OCI-LY1 (cell line): ENCODE data around the gene LIF.

ENCODE experiments used
- H2AFZ ChIP-seq: fragments of 200-600 bp; sonication (generic), shearing (Covaris generic); 2 replicates; pipeline ENCODE4 v1.6.0; 2014; ENCODE audit warnings: antibody characterized with exemption, mild to moderate bottlenecking, low read length
- H3F3A ChIP-seq: fragments of 200-600 bp; sonication (generic), shearing (Covaris generic); 2 replicates; pipeline ENCODE4 v1.6.0; 2014; ENCODE audit warnings: mild to moderate bottlenecking, antibody characterized with exemption, low read length, moderate library complexity; ENCODE audit not compliant: insufficient read depth
- H3K27ac ChIP-seq: fragments of 200-600 bp; sonication (generic); 2 replicates; pipeline ENCODE4 v1.5.1; 2014; ENCODE audit warnings: low read length, mixed run types, mild to moderate bottlenecking, low read depth; ENCODE audit not compliant: poor library complexity, severe bottlenecking
- H3K27me3 ChIP-seq: fragments of 200-600 bp; sonication (generic); 2 replicates; pipeline ENCODE4 v1.6.0; 2014; ENCODE audit warnings: antibody characterized with exemption, mild to moderate bottlenecking, low read length, moderate library complexity; ENCODE audit not compliant: insufficient read depth
- H3K36me3 ChIP-seq: fragments of 200-600 bp; sonication (generic); 2 replicates; pipeline ENCODE4 v1.6.1; 2014; ENCODE audit warnings: mild to moderate bottlenecking, antibody characterized with exemption, low read length, moderate library complexity, mixed read lengths; ENCODE audit not compliant: insufficient read depth
- H3K4me1 ChIP-seq: fragments of 200-600 bp; sonication (generic); 2 replicates; pipeline ENCODE4 v1.5.1; 2014; ENCODE audit warnings: mild to moderate bottlenecking, low read length, moderate library complexity; ENCODE audit not compliant: insufficient read depth, severe bottlenecking
- H3K4me2 ChIP-seq: fragments of 200-600 bp; sonication (generic), shearing (Covaris generic); 2 replicates; pipeline ENCODE4 v1.6.1; 2014; ENCODE audit warnings: low read length
- H3K4me3 ChIP-seq: fragments of 200-600 bp; sonication (generic); 2 replicates; pipeline ENCODE4 v1.5.1; 2014; ENCODE audit warnings: low read length, low read depth, mild to moderate bottlenecking, mixed read lengths; ENCODE audit not compliant: poor library complexity, severe bottlenecking
- H3K79me2 ChIP-seq: fragments of 200-600 bp; shearing (Covaris generic); 2 replicates; pipeline ENCODE4 v1.6.1; 2016; ENCODE audit warnings: mixed run types, low read length, mixed read lengths; ENCODE audit not compliant: insufficient read depth
- H3K9ac ChIP-seq: fragments of 200-600 bp; sonication (generic), shearing (Covaris generic); 2 replicates; pipeline ENCODE4 v1.6.1; 2014; ENCODE audit warnings: mild to moderate bottlenecking, low read length, mixed read lengths
- H3K9me2 ChIP-seq: fragments of 200-600 bp; sonication (generic), shearing (Covaris generic); 2 replicates; pipeline ENCODE4 v1.6.1; 2014; ENCODE audit warnings: low read depth, mild to moderate bottlenecking, low read length, mixed read lengths
- H3K9me3 ChIP-seq: fragments of 200-600 bp; shearing (Covaris generic); 2 replicates; pipeline ENCODE4 v1.6.1; 2014; ENCODE audit warnings: low read length, mixed read lengths
- H4K20me1 ChIP-seq: fragments of 200-600 bp; sonication (generic), shearing (Covaris generic); 2 replicates; pipeline ENCODE4 v1.6.0; 2016; ENCODE audit warnings: mild to moderate bottlenecking, low read length; ENCODE audit not compliant: insufficient read depth
- CTCF ChIP-seq: fragments of 200-600 bp; sonication (generic), shearing (Covaris generic); IDR thresholded peaks from 2 replicates; pipeline ENCODE4 v1.5.1; 2017; ENCODE audit warnings: mild to moderate bottlenecking, antibody characterized with exemption, low read length, moderate library complexity, mixed read lengths
- EZH2 ChIP-seq: fragments of 200-600 bp; sonication (generic), shearing (Covaris generic); IDR thresholded peaks from 2 replicates; pipeline ENCODE4 v1.8.0; 2017; ENCODE audit warnings: borderline replicate concordance, mixed run types, mild to moderate bottlenecking, antibody characterized with exemption, low read length, moderate library complexity, mixed read lengths

Gene LIF

GRCh38 chr22:30224161-30224857 is 22.2 kb downstream of the LIF start:
- no peak overlapping the region for H3K4me3 ChIP-seq
- no peaks in the 10 kb centered on the region for H3K4me1 ChIP-seq
- no peak overlapping the region for H3K4me2 ChIP-seq
- no peak overlapping the region for H3K27ac ChIP-seq
- no peak for TF ChIP-seq EZH2
- TF ChIP-seq CTCF, result no peak
- H3K9me3 ChIP-seq, result no peaks in the 10 kb centered on the region
- H4K20me1 ChIP-seq, result no peaks in the 10 kb centered on the region
- no peak overlapping the region for H3K9ac ChIP-seq
- H3K36me3 ChIP-seq, result no peaks in the 10 kb centered on the region
- no peaks in the 10 kb centered on the region for H3F3A ChIP-seq
- H3K27me3 ChIP-seq, result peaks cover 8% of the 10 kb centered on the region
- no peaks in the 10 kb centered on the region for H3K9me2 ChIP-seq
- H2AFZ ChIP-seq, result no peak overlapping the region
- no peaks in the 10 kb centered on the region for H3K79me2 ChIP-seq

DNA sequence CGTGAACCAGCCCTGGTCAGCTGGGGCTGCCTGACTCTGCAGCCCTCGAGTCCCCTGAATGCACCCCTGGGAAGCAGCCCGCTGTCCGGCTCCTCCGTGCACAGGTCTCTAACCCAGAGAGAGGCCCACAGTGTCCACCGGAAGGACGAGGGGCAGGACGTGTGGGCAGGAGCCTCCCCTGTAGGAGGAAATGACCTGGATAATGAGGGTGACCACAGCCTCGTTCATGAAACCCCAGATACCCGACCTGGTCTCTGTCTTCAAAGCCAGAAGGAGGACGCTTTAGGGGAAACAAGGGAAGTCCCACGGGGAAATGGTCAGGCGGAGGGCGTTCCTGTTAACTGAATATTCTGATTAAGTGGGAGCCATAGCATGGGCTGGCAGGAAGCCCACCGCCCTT is 23.3 kb downstream of the LIF start:
- H3K79me2 ChIP-seq, result no peaks in the 10 kb centered on the region
- no peaks in the 10 kb centered on the region for H4K20me1 ChIP-seq
- no peak overlapping the region for H3K9ac ChIP-seq
- no peak overlapping the region for H3K27ac ChIP-seq
- H3K4me1 ChIP-seq, result no peaks in the 10 kb centered on the region
- H3K4me2 ChIP-seq, result no peak overlapping the region
- H3F3A ChIP-seq, result no peaks in the 10 kb centered on the region
- H3K9me3 ChIP-seq, result no peaks in the 10 kb centered on the region
- H3K9me2 ChIP-seq, result no peaks in the 10 kb centered on the region
- H3K4me3 ChIP-seq, result no peak overlapping the region
- no peak for TF ChIP-seq EZH2
- no peak for TF ChIP-seq CTCF
- H3K27me3 ChIP-seq, result peaks cover 8% of the 10 kb centered on the region
- H3K36me3 ChIP-seq, result no peaks in the 10 kb centered on the region
- no peak overlapping the region for H2AFZ ChIP-seq

DNA sequence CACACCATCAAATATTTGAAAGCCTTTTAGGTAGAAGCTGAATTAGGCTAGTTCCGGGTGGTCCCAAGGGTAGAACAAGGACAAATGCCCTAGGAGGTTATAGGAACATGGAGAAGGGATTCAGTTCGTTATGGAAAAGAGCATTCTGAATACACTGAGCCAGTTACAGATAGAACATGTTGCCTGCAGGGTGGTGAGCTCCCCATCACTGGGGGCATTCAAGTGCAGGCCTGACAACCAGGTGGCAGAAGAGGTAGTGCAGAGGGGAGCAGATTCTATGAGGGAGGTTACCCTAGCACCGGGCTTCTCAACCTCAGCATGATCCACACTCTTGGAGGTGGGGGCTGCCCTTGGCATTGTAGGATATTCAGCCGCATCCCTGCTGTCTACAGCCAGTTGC is 24.2 kb downstream of the LIF start:
- Histone ChIP-seq H2AFZ (no peak overlapping the region), H3K36me3 (no peaks in the 10 kb centered on the region), H3K79me2 (no peaks in the 10 kb centered on the region), H3K9me3 (no peaks in the 10 kb centered on the region), H3K27ac (no peak overlapping the region), H4K20me1 (no peaks in the 10 kb centered on the region), H3K27me3 (peaks cover 8% of the 10 kb centered on the region), H3F3A (no peaks in the 10 kb centered on the region), H3K4me2 (no peak overlapping the region), H3K9me2 (no peaks in the 10 kb centered on the region), H3K4me1 (no peaks in the 10 kb centered on the region), H3K4me3 (no peak overlapping the region), H3K9ac (no peak overlapping the region)
- TF ChIP-seq CTCF (no peak), EZH2 (no peak)
